NCI-H2196 (cell line): ENCODE data around the gene IQGAP2.

Experiments used
- DNase-seq: peaks from one replicate; lab custom pipeline; 2025; ENCODE audit not compliant: unreplicated experiment; lab: John Stamatoyannopoulos, UW

Gene IQGAP2

GRCh38 chr5:76604838-76605237 is 201.8 kb downstream of the IQGAP2 start:
- DNase-seq = no peak

GRCh38 chr5:76606701-76607100 is 203.6 kb downstream of the IQGAP2 start:
- DNase-seq = no peak

- DNase-seq = no peak
These were observed 204.3 kb downstream of the IQGAP2 start for GRCh38 chr5:76607353-76607871.

GRCh38 chr5:76608833-76609232 is 205.7 kb downstream of the IQGAP2 start:
- no peak for DNase-seq

GRCh38 chr5:76610196-76610595 is 207.1 kb downstream of the IQGAP2 start:
- no peak for DNase-seq

- DNase-seq = no peak
These were observed 209.9 kb downstream of the IQGAP2 start for GRCh38 chr5:76612942-76613341.

- DNase-seq = no peak
These were observed 212.7 kb downstream of the IQGAP2 start for GRCh38 chr5:76615759-76616158.

- DNase-seq = no peak
These were observed 213.1 kb downstream of the IQGAP2 start for GRCh38 chr5:76616206-76616605.

- DNase-seq = no peak
These were observed 214.1 kb downstream of the IQGAP2 start for GRCh38 chr5:76617229-76617628.

GRCh38 chr5:76617675-76618074 is 214.6 kb downstream of the IQGAP2 start:
- no peak for DNase-seq

- DNase-seq = no peak
These were observed 217.1 kb downstream of the IQGAP2 start for GRCh38 chr5:76620166-76620565.

- no peak for DNase-seq
These were observed 219.0 kb downstream of the IQGAP2 start for GRCh38 chr5:76622076-76622475.

GRCh38 chr5:76622973-76623596 is 220.0 kb downstream of the IQGAP2 start, which contains the start of gene F2RL2:
F2RL2 (minus strand) TSS chr5:76623403; CDS start chr5:76623230, 173 bp downstream.
- DNase-seq = no peak

- no peak for DNase-seq
These were observed 222.2 kb downstream of the IQGAP2 start for GRCh38 chr5:76625087-76625815.

- no peak for DNase-seq
These were observed 223.7 kb downstream of the IQGAP2 start for GRCh38 chr5:76626738-76627137.

GRCh38 chr5:76634661-76635060 is 231.6 kb downstream of the IQGAP2 start:
- DNase-seq = no peak

GRCh38 chr5:76637490-76637889 is 234.4 kb downstream of the IQGAP2 start:
- DNase-seq = no peak

- no peak for DNase-seq
These were observed 235.4 kb downstream of the IQGAP2 start for GRCh38 chr5:76638479-76638878.

GRCh38 chr5:76641514-76642120 is 238.5 kb downstream of the IQGAP2 start:
- DNase-seq = no peak

- DNase-seq = no peak
These were observed 239.4 kb downstream of the IQGAP2 start for GRCh38 chr5:76642390-76643040.

GRCh38 chr5:76643371-76643770 is 240.3 kb downstream of the IQGAP2 start:
- DNase-seq = no peak
